ENCODE results near the gene OR13H1. TPM values are rescaled to one million over a fixed set of nuclear protein-coding genes. Genes with fewer than 3 reads are reported as not detected.
A peak's percentile ranks its signal among the peaks of the same experiment; 100 is the strongest.
"Not testable (repeated sequence)": the region's sequence is repeated elsewhere in the genome, so short reads cannot be mapped to it uniquely, and the experiment has no call there.

The OR13H1 gene, protein sequence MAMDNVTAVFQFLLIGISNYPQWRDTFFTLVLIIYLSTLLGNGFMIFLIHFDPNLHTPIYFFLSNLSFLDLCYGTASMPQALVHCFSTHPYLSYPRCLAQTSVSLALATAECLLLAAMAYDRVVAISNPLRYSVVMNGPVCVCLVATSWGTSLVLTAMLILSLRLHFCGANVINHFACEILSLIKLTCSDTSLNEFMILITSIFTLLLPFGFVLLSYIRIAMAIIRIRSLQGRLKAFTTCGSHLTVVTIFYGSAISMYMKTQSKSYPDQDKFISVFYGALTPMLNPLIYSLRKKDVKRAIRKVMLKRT
- total RNA-seq = not detected
- long read RNA-seq = 0 reads

DNA sequence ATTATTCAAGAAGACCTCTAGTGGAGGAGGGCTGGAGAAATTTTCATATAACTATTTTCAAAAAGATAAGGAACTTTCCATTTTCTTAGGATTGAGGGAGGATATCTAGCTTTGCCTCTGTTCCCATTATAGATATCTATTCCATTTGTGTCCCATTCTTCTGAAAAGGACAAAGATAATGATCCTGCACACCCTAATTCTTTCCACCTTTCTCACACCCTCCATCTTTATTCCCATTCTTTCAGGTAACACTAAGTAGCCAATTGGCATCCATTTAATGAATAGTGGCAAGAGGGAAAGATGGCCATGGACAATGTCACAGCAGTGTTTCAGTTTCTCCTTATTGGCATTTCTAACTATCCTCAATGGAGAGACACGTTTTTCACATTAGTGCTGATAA, at the start of gene OR13H1:
OR13H1 (plus strand) TSS at position 301 of the 400 bp plus-strand sequence; CDS start at position 301, 0 bp downstream.
- DNase-seq (ENCODE audit: missing footprints) = no peak
- no peak for ATAC-seq
- intact Hi-C loops (cut with DNase I) = no loop called here

DNA sequence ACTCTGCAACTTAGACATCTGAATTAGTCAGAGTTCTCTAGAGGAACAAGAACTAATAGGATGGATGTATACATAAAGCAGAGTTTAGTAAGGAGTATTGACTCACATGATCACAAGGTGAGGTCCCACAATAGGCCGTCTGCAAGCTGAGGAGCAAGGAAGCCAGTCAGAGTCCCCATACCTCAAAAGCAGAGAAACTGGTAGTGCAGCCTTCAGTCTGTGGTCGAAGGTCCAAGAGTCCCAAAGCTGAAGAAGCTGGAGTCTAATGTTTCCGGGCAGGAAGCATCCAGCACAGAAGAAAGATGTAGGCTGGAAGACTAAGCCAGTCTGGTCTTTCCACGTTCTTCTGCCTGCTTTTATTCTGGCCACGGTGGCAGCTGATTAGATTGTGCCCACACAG, 42.3 kb upstream of the OR13H1 start:
- DNase-seq (ENCODE audit: missing footprints); intact Hi-C loops (cut with DNase I); ATAC-seq: not testable (repeated sequence)

DNA sequence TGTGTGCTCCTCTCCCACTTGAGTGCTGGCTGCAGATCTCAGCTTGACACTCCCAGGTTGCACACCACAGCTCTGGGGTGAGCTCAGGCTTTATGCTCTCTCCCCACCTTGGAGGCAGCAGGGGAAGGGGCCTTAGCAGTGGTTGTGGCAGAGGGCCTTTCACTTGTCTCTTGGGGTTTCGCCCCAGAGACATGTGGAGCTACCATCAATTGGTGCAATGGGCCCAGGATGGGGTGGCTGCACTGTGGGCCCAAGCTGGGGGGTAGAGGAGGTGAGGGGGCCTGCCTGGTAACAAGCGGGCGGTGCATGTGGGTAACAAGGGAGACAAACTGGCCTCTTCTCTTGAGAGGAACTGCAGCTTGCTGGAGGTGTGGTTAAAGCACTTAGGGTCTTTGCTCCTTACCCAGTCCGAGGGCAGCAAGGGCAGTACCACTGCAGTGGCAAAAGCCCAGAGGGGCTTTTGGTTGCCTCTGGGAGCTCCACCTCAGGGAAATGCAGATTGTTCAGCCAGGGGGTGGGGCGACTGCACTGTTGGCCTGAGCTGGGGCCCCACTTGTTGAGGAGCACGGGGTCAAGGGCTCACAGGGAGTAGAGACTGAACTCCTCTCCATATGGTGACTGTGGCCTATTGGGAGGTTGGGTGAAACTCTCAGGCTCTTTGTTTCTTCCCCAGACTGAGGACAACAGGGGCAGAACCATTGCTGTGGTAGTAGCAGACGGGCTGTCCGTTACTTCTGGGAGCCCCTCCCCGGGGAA, 30.5 kb upstream of the OR13H1 start:
- ATAC-seq (no peak), DNase-seq (ENCODE audit: missing footprints) (peak; percentile 21)
- intact Hi-C loops (cut with DNase I) = no loop called here

DNA sequence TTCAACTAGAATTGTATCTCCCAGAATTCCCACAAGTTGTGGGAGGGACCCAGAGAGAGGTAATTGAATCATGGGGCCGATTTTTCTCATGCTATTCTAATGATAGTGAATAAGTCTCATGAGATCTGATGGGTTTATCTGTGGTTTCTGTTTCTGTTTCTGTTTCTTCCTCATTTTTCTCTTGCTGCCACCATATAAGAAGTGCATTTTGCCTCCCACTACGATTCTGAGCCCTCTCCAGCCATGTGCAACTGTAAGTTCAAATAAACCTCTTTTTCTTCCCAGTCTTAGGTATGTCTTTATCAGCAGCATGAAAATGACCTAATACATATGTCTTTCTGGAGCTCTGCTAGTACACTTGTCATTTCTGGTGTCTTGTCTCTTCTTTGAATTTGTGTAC, 22.1 kb upstream of the OR13H1 start:
- intact Hi-C loops (cut with DNase I) = no loop called here
- no peak for DNase-seq (ENCODE audit: missing footprints)
- no peak for ATAC-seq

DNA sequence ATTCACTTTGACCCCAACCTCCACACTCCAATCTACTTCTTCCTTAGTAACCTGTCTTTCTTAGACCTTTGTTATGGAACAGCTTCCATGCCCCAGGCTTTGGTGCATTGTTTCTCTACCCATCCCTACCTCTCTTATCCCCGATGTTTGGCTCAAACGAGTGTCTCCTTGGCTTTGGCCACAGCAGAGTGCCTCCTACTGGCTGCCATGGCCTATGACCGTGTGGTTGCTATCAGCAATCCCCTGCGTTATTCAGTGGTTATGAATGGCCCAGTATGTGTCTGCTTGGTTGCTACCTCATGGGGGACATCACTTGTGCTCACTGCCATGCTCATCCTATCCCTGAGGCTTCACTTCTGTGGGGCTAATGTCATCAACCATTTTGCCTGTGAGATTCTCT, 344 bp downstream of the OR13H1 start:
- intact Hi-C loops (cut with DNase I) = no loop called here
- DNase-seq (ENCODE audit: missing footprints) (no peak), ATAC-seq (no peak)

DNA sequence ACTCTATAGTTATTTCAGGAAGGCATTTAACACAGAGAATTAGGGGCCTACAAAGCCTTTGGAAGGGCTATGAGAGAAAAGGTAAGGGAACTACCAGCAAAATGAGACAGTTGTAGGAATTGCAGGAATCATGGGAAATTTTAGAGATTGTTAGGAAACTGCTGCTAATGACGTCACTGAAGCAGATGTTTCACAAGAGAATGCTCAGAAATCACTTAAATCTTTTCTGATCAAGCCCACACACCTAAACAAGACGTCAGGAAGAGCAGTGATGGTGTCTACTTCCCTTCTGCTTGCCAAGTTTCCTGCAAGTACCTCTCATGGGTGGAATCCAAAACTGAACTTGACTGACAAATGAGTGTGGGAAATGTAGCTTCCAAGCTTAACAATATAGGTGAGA, 5.1 kb downstream of the OR13H1 start:
- ATAC-seq (no peak), DNase-seq (ENCODE audit: missing footprints) (no peak)
- intact Hi-C loops (cut with DNase I) = no loop called here

DNA sequence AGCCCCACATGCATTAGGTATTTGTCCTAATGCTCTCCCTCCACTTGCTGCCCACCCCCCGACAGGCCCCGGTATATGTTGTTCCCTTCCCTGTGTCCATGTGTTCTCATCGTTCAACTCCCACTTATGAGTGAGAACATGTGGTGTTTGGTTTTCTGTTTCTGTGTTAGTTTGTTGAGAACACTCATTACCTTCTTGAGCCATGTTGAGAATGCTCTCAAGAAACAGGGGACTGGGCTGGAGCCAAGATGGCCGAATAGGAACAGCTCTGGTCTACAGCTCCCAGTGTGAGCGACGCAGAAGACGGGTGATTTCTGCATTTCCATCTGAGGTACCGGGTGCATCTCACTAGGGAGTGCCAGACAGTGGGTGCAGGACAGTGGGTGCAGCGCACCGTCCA, 8.6 kb downstream of the OR13H1 start:
- intact Hi-C loops (cut with DNase I); ATAC-seq; DNase-seq (ENCODE audit: missing footprints): not testable (repeated sequence)

DNA sequence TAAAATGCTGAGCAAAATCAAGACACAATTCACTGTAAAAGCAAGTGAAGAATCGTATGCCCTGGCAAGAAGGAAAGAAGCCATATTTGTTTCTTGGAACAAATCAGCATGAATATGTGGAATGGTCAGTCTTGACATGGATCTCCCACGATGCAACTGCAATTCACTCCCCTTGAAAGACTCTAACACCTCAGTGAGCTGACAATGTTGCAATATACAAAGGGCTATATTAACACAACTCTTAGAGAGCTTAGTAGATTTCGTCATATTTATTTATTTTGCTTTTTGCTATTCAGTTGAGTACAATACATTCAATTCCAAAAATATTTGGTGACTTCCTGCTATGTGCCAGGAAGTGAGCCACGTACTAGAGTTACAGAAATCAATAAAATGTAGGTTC, 14.7 kb downstream of the OR13H1 start:
- no peak for ATAC-seq
- DNase-seq (ENCODE audit: missing footprints) = no peak
- intact Hi-C loops (cut with DNase I) = no loop called here

DNA sequence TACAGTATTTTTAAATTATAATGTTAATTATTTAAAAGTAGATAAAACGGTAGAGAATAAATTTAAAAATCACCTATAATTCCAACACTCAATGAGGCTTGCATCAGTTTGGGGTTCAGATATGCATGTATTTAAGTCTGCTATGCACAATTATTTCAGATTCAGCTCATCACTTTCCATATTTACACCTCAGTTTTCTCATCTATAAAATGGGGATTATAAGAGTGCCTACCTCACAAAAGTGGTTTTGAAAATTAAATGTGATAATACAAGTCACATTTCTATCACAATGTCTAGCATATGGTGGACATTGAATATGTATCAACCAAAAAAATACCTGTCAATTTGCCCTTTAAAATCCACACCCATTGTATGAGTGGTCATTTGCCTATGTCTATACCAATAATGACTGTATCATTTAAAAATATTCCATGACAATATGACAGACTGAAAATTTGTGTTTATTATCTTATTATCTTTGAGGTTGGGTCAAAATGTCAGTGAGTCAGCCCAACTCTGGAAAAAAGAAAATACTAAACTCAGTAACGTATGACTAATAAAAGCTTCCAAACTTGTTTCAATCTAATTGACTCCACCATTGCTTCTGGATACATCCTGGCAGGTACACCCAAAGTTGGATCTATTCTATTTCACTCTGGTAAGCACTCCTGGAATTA, 20.8 kb downstream of the OR13H1 start:
- intact Hi-C loops (cut with DNase I) = no loop called here
- ATAC-seq (no peak), DNase-seq (ENCODE audit: missing footprints) (no peak)

DNA sequence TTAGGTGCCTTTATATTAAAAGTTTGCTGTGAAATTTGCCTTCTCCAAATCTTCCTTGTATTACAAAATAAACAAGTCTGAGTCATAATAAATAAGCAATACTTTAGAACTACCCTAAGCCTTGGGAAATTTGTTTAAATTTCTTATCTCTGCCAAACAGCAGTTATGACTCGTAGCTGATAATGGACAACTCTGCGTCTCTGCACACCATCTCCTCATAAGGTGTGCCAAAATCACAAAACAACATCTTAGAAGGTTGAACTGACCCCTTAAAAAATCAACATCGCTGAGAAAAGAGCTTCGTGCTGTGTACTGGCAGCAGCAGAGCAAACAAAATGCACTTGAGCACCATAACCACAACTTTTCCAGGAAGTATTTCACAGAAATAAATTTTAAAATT, 22.0 kb downstream of the OR13H1 start:
- no peak for ATAC-seq
- DNase-seq (ENCODE audit: missing footprints) = no peak
- intact Hi-C loops (cut with DNase I) = no loop called here

DNA sequence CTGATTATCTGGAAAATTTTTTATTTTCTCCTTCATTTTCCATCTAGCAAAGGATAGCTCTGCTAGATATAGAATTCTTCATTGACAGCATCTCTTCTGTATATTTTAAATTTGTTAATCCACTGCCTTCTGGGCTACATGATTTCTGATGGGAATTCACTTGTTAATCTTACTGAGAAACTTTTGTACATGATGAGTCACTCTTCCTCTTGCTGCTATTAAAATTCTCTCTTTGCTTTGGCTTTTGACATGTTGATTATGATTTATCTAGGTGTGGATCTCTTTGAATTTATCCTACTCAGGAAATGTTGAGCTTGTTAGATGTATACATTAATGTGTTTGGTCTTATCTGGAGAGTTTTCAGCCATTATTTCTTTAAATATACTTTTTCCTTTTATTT, 27.5 kb downstream of the OR13H1 start:
- intact Hi-C loops (cut with DNase I) = no loop called here
- ATAC-seq (no peak), DNase-seq (ENCODE audit: missing footprints) (no peak)

DNA sequence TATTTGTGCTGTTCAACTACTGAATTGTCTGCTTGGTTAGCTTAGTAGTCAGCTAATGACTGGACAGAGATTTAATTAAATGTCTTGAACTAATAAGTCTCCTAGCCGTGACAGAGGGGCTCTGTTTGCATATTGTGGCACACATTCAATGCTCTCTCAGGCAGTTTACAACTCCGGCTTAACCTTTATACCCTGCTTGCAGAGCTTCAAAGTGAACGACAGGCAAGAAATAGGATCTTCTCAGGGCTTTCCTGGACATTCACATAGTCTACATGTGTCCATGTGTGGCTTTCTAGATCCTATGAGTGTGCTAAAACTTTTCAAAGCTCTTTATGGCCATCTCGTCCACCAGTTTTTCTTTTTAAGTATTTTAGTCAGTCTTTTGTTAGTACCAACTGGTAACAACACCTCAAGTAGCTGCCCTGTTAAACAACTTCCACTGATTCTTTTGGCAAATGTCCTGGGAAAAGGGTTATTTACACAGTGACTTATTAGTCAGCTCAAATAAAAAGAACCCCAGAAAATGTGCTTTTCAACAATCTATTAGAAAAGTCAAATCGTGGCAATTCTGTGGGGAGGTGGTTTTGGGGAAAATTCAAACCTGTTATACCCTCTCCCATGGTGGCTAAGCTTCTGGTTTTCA, 28.6 kb downstream of the OR13H1 start:
- DNase-seq (ENCODE audit: missing footprints) (no peak), ATAC-seq (no peak)
- intact Hi-C loops (cut with DNase I) = no loop called here

DNA sequence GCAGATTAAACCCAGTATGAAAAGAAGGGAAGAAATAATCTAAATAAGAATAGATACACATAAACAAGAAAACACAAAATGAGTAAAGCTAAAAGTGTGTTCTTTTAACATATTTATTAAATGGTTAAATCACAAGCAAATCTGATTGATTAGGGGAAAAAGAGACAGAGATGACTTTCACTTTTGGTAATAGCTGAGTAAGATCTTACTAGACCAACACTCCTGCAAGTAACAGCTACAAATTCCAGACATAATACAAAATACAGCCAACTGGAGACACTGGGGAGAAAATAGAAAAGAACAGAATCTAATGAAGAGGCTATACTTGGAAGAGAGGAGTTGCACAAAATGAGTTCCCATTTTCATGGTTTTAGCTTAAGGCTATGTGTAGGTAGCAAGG, 33.5 kb downstream of the OR13H1 start:
- intact Hi-C loops (cut with DNase I) = no loop called here
- ATAC-seq (no peak), DNase-seq (ENCODE audit: missing footprints) (no peak)

DNA sequence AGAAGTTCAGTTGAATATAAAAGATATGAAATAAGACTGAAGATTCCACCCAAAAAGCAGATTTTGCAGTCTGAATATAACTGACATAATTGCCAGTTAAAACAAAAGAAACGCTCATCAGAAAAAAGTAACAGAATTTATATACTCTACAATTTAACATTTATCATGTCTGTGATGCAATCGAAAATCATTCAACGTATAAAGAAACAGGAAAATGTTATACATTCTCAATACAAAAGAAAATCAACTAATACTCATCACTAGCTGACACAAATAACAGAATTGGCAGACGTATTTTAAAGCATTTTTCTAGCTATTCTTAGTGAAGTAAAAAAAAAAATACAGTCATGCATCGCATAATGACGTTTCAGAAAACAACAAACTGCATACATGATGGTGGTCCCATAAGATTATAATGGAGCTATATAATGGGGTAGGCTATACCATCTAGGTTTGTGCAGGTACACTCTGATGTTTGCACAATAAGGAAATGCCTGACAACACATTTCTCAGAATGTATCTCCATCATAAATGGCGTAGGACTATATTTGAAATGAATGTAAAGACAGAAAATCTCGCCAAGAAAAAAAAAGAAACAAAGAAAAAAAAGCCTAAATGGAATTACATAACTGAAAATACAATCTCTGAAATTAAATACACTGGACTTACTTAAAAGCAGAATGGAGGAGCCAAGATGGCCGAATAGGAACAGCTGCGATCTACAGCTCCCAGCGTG, 34.3 kb downstream of the OR13H1 start:
- intact Hi-C loops (cut with DNase I) = no loop called here
- DNase-seq (ENCODE audit: missing footprints) (no peak), ATAC-seq (no peak)

DNA sequence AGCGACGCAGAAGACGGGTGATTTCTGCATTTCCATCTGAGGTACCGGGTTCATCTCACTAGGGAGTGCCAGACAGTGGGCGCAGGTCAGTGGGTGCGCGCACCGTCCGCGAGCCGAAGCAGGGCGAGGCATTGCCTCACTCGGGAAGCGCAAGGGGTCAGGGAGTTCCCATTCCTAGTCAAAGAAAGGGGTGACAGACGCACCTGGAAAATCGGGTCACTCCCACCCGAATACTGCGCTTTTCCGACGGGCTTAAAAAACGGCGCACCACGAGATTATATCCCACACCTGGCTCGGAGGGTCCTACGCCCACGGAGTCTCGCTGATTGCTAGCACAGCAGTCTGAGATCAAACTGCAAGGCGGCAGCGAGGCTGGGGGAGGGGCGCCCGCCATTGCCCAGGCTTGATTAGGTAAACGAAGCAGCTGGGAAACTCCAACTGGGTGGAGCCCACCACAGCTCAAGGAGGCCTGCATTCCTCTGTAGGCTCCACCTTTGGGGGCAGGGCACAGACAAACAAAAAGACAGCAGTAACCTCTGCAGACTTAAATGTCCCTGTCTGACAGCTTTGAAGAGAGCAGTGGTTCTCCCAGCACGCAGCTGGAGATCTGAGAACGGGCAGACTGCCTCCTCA, 35.0 kb downstream of the OR13H1 start:
- ATAC-seq; intact Hi-C loops (cut with DNase I); DNase-seq (ENCODE audit: missing footprints): not testable (repeated sequence)

DNA sequence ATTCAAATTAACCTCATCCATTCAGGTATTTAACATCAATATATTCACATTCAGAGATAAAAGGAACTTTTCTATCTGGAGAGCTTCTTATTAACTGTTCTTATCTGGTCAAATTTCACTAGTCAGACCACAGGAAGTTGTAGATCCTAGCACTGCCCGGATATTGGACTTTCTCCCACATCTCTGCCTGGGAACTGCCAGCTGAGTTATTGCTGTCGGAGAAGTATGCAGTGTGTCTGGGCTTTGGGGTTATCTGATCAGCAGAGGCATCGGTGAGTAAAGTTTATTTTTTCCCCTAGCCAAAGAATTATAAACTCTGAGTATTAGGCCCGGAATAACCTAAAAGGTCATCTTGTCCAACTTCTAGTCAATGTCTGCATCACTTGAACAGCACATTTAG, 45.1 kb downstream of the OR13H1 start:
- no peak for ATAC-seq
- intact Hi-C loops (cut with DNase I) = no loop called here
- no peak for DNase-seq (ENCODE audit: missing footprints)

Measured in Right ventricle myocardium inferior (tissue), 1 donor.